Right cardiac atrium (tissue), 5 donors: ENCODE results near the gene CHST11. TPM values are rescaled to one million over a fixed set of nuclear protein-coding genes. Genes with fewer than 3 reads are reported as not detected.

Experiments used
- ATAC-seq, 2 donors: fragments of 200-7000 bp; cut with Tn5 transposase; one replicate each; pipeline versions ENCODE4 v1.8.0 to v1.9.1; 2020; ENCODE audit warnings: moderate library complexity in 2 of 2, mild to moderate bottlenecking in 1 of 2
- DNase-seq, 3 donors: peaks; one replicate each; pipeline ENCODE4 v3.0.0-alpha.2; 2020
- H3K27ac ChIP-seq: one replicate; pipeline ENCODE4 v1.5.1; 2013; ENCODE audit warnings: mild to moderate bottlenecking, low read length, control low read depth, moderate library complexity
- H3K27me3 ChIP-seq: one replicate; pipeline ENCODE4 v1.6.1; 2013; ENCODE audit not compliant: control insufficient read depth, insufficient read depth
- H3K4me1 ChIP-seq: one replicate; pipeline ENCODE4 v1.6.1; 2013; ENCODE audit warnings: low read length; ENCODE audit not compliant: control insufficient read depth, insufficient read depth
- H3K4me3 ChIP-seq: one replicate; pipeline ENCODE4 v1.5.1; 2013; ENCODE audit warnings: low read length, control low read depth
- H3K9me3 ChIP-seq: one replicate; pipeline ENCODE4 v1.6.1; 2013; ENCODE audit warnings: low read length; ENCODE audit not compliant: control insufficient read depth
- WGBS: extraction: QIAGEN DNeasy Blood & Tissue Kit; methylation state at CpG from one replicate; pipeline ENCODE4 v1.1.7; 2013; 5-methylcytosine and 5-hydroxymethylcytosine counted together
- intact Hi-C, 4 donors: fragments of 100-400 bp; cut with DNase I; formaldehyde crosslinking; loops; one replicate each; pipeline versions ENCODE4 v1.11.0 to v1.14.0; 2022 to 2023
- polyA plus RNA-seq: library from polyadenylated mRNA; stranded (reverse); fragments of 200-250 nt; gene quantifications from one replicate; pipeline ENCODE4 v1.2.3, GENCODE V29; 2013
- total RNA-seq, 4 donors: library from RNA; stranded (reverse); fragmentation: NEBNext Ultra II Directional; extraction: Animal tissue kit (Norgen Biotek cat#: 25700); gene quantifications; one replicate each; pipeline ENCODE4 v1.2.1, GENCODE V29; 2021
- donor health status: healthy with polysubstance abuse.
- donor health status: DM: no; HTN: yes; CAD: no.
- donor health status: DM: no; HTN: no; CAD: no.
- donor health status: DM: no; HTN: yes; CAD: no; lungs with severe emphysema.
- donor health status: DM: yes; HTN: yes; CAD: no.

The CHST11 gene
- total and polyA plus RNA-seq, 5 donors: 3.1 to 11.8 (median 9.9) TPM

GRCh38 chr12:104460973-104461698, 4.4 kb downstream of the CHST11 start:
- no peaks in the 10 kb centered on the region for H3K27me3 ChIP-seq
- H3K27ac ChIP-seq: peak overlapping the region; percentile 25
- ATAC-seq: no peak
- H3K4me1 ChIP-seq: peaks cover 9% of the 10 kb centered on the region
- H3K9me3 ChIP-seq: no peaks in the 10 kb centered on the region
- no peak for DNase-seq
- 57% methylated on average over 5 of the region's 5 CpGs for WGBS
- no peak overlapping the region for H3K4me3 ChIP-seq
- intact Hi-C loops: no loop called here

GRCh38 chr12:104462325-104462724, 5.6 kb downstream of the CHST11 start:
- Histone ChIP-seq H3K4me3 (no peak overlapping the region), H3K4me1 (peaks cover 9% of the 10 kb centered on the region), H3K27me3 (no peaks in the 10 kb centered on the region), H3K9me3 (no peaks in the 10 kb centered on the region), H3K27ac (no peak overlapping the region)
- ATAC-seq (no peak), DNase-seq (no peak)
- WGBS: 79% methylated on average over 1 of the region's 1 CpG
- intact Hi-C loops: no loop called here

DNA sequence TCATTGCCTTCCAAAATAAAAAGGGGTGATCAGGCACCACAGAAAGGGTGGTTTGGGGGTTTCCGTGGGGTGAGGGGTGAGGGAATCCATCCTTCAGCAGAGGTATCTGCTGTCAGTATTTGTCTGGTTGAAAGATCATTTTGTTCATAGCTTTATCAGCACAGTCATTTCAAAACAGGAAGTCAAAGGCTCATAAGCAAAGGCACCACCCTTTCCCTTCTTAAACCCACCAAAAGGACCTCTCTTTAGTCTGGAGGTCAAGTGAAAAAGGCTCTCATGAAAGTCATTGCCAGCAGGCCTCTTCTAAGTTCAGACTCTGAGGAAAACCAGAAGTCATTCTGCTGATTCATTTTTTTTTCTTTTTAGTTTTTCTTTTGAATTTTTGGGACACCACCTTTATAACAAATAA, 6.2 kb downstream of the CHST11 start:
- intact Hi-C loops: no loop called here
- DNase-seq (no peak), ATAC-seq (peak in 1 of 2 donors; percentile 20)
- H3K27ac ChIP-seq: no peak overlapping the region
- WGBS: 73% methylated on average over 1 of the region's 1 CpG
- no peaks in the 10 kb centered on the region for H3K27me3 ChIP-seq
- no peaks in the 10 kb centered on the region for H3K9me3 ChIP-seq
- H3K4me1 ChIP-seq: peaks cover 9% of the 10 kb centered on the region
- no peak overlapping the region for H3K4me3 ChIP-seq

DNA sequence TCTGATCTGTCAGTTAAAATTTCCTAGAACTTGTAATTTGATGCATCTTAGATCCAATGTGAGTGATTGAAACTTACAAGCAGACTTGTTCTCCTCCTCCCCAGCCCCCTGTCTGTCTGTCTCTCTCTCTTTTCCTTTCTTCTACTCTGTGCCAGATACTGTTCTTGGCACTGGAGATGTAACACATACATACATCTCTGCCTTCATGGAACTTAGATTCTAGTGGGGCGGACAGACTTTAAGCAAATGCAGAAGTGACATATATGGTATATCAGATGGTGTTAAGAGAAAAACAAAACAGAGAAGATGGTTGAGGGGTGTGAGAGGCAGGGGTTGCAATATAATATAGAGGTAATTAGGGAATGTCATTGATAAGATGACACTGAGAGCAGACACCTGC, 6.6 kb downstream of the CHST11 start:
- H3K9me3 ChIP-seq: no peaks in the 10 kb centered on the region
- DNase-seq (no peak), ATAC-seq (no peak)
- intact Hi-C loops: no loop called here
- H3K27me3 ChIP-seq: no peaks in the 10 kb centered on the region
- 83% methylated on average over 1 of the region's 1 CpG for WGBS
- H3K27ac ChIP-seq: peak overlapping the region; percentile 67
- H3K4me1 ChIP-seq: peaks cover 9% of the 10 kb centered on the region
- no peak overlapping the region for H3K4me3 ChIP-seq

- ATAC-seq (no peak), DNase-seq (no peak)
- Histone ChIP-seq H3K9me3 (no peaks in the 10 kb centered on the region), H3K27me3 (no peaks in the 10 kb centered on the region), H3K27ac (no peak overlapping the region), H3K4me1 (peaks cover 9% of the 10 kb centered on the region), H3K4me3 (no peak overlapping the region)
- 96% methylated on average over 3 of the region's 3 CpGs for WGBS
- intact Hi-C loops: no loop called here
Observed at GRCh38 chr12:104464899-104465298, 8.2 kb downstream of the CHST11 start.

GRCh38 chr12:104466709-104467345, 10.1 kb downstream of the CHST11 start:
- Histone ChIP-seq H3K27me3 (no peaks in the 10 kb centered on the region), H3K9me3 (no peaks in the 10 kb centered on the region), H3K27ac (no peak overlapping the region), H3K4me3 (no peak overlapping the region), H3K4me1 (peaks cover 6% of the 10 kb centered on the region)
- WGBS: 66% methylated on average over 2 of the region's 2 CpGs
- ATAC-seq: no peak
- intact Hi-C loops: no loop called here
- no peak for DNase-seq

- WGBS: 58% methylated on average over 5 of the region's 5 CpGs
- no peak overlapping the region for H3K27ac ChIP-seq
- intact Hi-C loops: no loop called here
Observed at GRCh38 chr12:104467346-104467837, 10.6 kb downstream of the CHST11 start.

GRCh38 chr12:104468371-104468770, 11.6 kb downstream of the CHST11 start:
- no peaks in the 10 kb centered on the region for H3K27me3 ChIP-seq
- H3K27ac ChIP-seq: no peak overlapping the region
- intact Hi-C loops: no loop called here
- 95% methylated on average over 5 of the region's 5 CpGs for WGBS
- H3K9me3 ChIP-seq: no peaks in the 10 kb centered on the region
- H3K4me3 ChIP-seq: no peak overlapping the region
- H3K4me1 ChIP-seq: peaks cover 2% of the 10 kb centered on the region
- no peak for ATAC-seq
- DNase-seq: no peak

More at GRCh38 chr12:104467346-104467837, 10.6 kb downstream of the CHST11 start:
- ATAC-seq (no peak), DNase-seq (no peak)
- no peak overlapping the region for H3K4me3 ChIP-seq
- peaks cover 6% of the 10 kb centered on the region for H3K4me1 ChIP-seq
- H3K9me3 ChIP-seq: no peaks in the 10 kb centered on the region
- H3K27me3 ChIP-seq: no peaks in the 10 kb centered on the region

GRCh38 chr12:104469066-104469465, 12.3 kb downstream of the CHST11 start:
- Histone ChIP-seq H3K4me1 (no peaks in the 10 kb centered on the region), H3K27me3 (no peaks in the 10 kb centered on the region), H3K4me3 (no peak overlapping the region), H3K9me3 (no peaks in the 10 kb centered on the region), H3K27ac (no peak overlapping the region)
- 89% methylated on average over 4 of the region's 4 CpGs for WGBS
- DNase-seq (no peak), ATAC-seq (no peak)
- intact Hi-C loops: no loop called here

GRCh38 chr12:104469523-104469922, 12.8 kb downstream of the CHST11 start:
- H3K4me1 ChIP-seq: no peaks in the 10 kb centered on the region
- no peak overlapping the region for H3K4me3 ChIP-seq
- no peaks in the 10 kb centered on the region for H3K27me3 ChIP-seq
- H3K9me3 ChIP-seq: no peaks in the 10 kb centered on the region
- H3K27ac ChIP-seq: no peak overlapping the region
- intact Hi-C loops: no loop called here
- ATAC-seq (no peak), DNase-seq (no peak)
- 97% methylated on average over 1 of the region's 1 CpG for WGBS

GRCh38 chr12:104470521-104470920, 13.8 kb downstream of the CHST11 start:
- intact Hi-C loops: no loop called here
- WGBS: 96% methylated on average over 1 of the region's 1 CpG
- H3K4me1 ChIP-seq: no peaks in the 10 kb centered on the region

More at GRCh38 chr12:104470521-104470920, 13.8 kb downstream of the CHST11 start:
- Histone ChIP-seq H3K9me3 (no peaks in the 10 kb centered on the region), H3K4me3 (no peak overlapping the region), H3K27me3 (no peaks in the 10 kb centered on the region), H3K27ac (no peak overlapping the region)
- ATAC-seq (no peak), DNase-seq (no peak)
